GM21723 (cell line): Measurements from ENCODE around the gene COPG2.
"Not testable (repeated sequence)": the region's sequence is repeated elsewhere in the genome, so short reads cannot be mapped to it uniquely, and the experiment has no call there.

ENCODE experiments used
- ATAC-seq: cut with Tn5 transposase; IDR thresholded peaks from one replicate; pipeline ENCODE4 v1.9.1; 2021; ENCODE audit warnings: mild to moderate bottlenecking, moderate library complexity; ENCODE audit not compliant: unreplicated experiment

The COPG2 gene

DNA sequence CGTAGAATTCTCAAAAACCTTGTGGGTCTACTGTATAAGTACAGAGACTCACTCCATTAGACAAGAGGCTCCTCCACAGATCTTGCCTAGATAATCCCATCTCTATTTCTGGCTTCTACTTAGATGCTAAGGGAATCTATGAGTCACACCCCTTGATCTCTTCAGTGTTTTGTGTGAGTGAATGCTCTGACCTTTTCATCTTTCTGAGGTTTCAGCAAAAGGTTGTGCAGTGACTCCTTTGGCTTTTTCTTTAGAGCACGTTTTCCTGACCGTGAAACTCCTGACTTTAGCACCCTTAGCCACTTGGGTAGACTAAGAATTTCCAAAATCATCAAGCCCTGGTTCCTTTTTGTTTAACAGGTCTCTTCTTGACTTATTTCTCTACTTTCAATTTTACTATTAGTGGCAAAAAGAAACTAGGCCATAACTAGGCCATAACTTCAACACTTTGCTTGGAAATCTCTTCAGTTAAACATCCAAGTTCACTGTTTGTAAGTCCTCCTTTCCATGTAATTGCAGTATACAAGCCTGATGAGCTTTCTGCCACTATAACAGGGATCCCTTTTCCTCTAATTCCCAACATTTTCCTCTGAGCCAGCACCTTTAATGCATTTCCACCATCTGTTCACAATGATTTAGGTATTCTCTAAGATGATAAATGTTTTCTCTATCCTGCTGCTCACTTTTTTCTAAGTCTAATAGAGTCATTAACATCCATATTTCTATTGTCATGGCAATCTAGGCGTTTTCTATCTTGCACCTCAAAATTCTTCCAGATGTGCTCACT lies 19.4 kb downstream of the COPG2 start:
- peak; percentile 54 for ATAC-seq

DNA sequence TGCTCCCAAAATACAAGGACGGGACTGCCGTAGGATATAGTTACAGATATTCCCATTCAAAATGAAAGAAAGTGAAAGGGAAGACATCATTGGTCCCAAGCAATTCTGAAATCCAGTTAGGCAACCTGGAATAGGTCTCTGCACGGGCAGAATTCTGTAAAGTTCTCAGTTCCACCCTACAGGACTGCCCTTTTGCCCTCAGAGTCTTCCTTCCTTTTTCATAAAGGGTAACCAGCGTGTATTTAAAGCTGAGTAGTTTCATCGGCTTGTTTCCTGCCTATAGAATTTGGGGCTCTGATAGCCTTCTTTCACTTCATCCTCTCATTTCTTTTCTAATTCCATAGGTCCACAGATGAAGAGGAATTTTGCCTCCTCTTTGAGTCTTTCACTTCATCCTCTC lies 20.0 kb downstream of the COPG2 start:
- ATAC-seq = no peak

DNA sequence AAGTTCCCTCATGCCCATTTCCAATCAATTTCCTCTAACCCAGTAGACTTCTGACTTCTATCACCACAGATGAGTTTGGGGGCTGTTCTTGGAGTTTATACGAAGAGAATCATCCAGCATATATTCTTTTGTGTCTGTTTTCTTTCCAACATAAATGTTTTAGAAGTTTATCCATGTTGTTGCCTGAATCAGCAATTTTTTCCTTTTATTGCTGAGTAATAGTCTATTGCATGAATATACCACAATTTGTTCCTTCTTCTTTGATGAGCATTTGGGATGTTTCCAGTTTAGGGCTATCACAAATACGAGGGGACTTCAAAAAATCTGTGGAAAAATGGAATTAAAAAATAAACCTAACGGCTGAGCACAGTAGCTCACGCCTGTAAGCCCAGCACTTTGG lies 26.2 kb downstream of the COPG2 start:
- no peak for ATAC-seq

DNA sequence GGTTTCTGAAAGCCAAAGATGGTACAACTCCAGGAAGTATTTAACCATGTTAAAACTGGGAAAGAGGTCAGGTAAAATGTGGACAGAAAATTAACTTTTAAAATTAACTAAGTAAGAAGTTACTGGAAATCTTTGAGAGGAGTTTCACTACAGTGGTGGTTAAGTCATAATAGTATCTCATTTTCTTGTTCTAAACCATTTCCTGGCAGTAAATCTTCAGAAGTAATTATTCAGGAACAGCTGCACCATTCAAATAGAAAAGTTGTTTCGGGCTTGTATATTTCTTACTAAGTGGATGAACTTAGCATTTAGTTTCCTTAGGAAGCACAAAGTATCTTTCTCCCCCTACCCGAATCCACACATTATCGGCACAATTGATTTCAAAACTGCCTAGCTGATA lies 27.1 kb downstream of the COPG2 start:
- ATAC-seq = no peak

DNA sequence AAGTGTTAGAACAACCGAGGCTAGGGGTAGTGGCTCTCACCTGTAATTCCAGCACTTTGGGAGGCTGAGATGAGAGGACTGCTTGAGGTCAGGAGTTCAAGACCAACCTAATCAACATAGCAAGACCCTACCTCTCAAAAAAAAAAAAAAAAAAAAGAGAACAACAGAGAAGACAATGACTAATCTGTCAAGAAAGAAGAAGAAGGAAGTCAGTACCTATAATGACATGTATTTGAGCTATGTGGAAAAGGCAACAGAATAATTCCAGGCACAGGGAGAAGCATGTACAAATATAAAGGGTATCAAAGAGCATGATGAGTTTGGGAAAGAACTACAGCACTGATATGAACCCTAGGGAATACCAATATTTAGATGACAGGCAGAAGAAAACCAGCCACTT lies 27.5 kb downstream of the COPG2 start:
- no peak for ATAC-seq

- ATAC-seq = no peak
Measured at GRCh38 chr7:130639388-130639787, 29.2 kb downstream of the COPG2 start.

DNA sequence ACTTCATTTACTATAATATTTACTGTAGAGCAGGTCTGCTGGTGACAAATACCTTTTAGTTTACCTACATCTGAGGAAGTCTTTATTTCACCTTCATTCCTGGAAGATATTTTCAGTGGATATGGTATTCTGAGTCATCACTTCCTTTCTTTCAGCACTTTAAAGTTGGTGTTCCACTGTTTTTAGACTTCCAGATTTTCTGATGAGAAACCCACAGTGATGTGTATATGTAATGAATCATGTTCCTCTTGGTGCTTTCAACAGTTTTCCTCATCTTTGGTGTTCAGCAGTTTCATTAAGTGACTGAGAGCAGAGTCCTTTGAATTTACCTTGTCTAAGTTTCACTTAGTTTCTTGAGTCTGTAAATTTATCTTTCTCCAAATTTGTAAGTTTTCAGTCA lies 36.4 kb downstream of the COPG2 start:
- no peak for ATAC-seq

DNA sequence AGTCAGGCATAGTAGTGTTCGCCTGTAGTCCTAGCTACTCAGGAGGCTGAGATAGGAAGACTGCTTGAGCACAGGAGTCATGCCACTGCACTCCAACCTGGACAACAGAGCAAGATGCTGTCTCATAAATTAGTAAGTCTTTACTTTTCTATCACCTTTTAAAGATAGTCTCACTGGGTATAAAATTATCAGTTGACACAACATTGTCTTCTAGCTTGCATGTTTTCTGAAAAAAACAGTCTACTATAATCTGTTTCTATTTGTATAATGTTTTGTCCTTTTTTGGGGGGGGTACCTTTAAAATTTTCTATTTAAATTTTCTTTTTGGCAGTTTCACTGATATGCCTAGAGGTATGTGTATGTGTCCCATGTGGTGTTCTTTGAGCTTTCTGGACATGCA lies 39.6 kb downstream of the COPG2 start:
- ATAC-seq = no peak

- ATAC-seq = no peak
Measured at GRCh38 chr7:130627775-130628174, 40.8 kb downstream of the COPG2 start.

GRCh38 chr7:130622866-130623265 lies 45.7 kb downstream of the COPG2 start:
- no peak for ATAC-seq

DNA sequence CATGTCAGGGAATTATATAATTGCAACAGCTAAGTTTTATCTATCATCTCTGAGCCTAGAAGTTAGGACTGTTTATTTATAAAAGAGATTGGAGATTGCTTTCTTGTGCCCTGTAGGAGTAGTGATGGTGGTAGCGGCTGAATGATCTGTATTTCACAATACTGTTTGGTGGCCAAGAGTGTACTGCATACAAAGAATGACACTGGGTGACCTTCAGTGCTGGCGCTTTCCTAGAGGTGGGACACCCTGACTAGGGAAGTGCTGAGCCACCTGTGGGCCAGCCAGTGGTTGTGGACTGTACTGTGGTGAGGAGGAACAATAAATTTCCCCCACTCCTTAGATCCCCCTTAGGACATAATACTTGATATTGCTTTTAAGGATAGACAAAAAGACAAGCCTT lies 53.0 kb downstream of the COPG2 start:
- no peak for ATAC-seq

DNA sequence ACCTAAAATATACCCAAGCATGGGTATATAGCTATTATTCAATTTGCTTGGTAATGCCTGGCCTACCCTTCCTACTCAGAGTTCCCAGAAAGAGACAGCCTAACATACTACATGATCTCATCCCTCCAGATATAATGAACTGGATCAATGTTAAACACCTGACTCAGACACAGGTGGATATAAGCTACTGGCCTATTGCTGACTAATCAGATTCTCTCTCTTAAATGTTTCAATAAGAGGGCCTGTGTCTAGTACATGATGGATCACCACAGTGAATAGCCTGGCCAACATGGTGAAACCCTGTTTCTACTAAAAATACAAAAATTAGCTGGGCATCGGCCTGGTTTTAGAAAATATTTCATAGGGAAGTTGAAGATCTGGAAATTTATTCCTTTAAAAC lies 54.1 kb downstream of the COPG2 start:
- ATAC-seq = no peak

DNA sequence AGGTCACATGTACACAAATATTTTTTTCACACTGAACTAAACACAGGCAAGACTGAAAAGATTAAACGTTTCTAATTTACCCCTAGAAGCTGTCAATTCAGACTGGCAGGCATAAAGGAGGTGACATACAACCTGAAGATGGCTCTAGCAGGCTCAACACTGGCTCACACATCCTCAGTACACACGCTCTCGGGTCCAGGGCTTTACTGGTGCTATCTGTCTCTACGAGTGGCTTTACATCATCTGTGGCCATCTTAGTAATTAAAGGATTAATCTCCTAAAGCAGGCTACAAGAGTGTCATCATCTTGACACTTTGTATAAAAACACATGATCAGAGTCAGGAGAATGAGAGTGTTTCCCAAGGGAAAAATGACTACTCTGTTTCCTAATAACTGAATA lies 57.3 kb downstream of the COPG2 start:
- ATAC-seq = no peak

GRCh38 chr7:130607066-130607465 lies 61.5 kb downstream of the COPG2 start:
- not testable (repeated sequence) for ATAC-seq

DNA sequence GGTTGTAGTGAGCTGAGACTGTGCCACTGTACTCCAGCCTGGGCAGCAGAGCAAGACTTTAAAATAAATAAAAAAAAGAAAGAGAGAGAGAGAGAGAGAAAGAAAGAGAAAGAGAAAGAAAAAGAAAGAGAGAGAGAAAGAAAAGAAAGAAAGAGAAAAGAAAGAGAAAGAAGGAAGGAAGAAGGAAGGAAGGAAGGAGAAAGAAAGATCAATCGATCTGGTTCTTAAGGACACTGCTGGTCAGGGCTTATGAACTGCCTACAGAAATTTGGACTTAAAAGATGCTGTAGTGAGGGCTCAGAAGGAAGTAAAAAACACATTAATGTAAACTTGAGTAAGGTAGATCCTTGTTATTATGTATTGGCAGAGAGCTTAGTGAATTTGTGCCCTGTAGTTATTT lies 62.4 kb downstream of the COPG2 start:
- ATAC-seq = no peak

GRCh38 chr7:130598056-130598455 lies 70.5 kb downstream of the COPG2 start:
- no peak for ATAC-seq

DNA sequence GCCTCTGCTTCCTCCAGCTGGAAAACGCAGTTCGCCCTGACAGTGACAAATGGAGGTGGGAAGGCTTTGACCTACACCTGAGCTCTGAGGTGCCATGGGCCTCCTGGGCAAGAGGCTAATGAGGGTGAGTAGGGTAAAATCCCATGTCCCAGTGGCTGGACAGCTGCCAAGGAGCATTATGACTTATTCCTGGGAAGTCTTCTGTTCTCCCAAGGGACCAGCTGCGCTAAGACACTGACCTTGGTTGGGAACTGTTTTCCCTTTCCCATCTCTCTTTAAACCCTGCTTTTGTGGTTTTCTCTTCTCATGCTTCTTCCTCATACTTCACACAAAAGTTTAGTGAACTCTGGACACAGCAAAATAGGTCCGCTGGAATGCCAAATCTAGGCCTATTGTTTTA lies 72.6 kb downstream of the COPG2 start:
- ATAC-seq = no peak

DNA sequence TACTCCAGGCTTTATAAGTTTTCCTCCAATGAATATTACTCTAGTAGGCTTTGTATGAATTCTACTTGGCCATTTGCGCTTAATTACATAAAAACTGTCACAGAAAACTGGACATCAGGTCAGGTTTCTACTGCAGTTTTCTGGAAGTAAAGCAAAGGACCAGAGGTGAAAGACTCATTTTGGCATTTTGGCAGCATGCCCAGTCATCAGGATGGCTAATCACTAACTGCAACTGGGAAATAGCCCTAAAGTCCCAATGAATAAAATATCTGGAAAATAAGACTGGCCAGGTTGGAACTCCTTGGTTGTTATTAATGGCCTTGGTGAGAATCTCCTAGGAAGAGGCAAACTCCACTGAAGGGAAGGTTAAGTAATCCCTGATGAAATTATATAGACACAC lies 75.5 kb downstream of the COPG2 start:
- ATAC-seq = no peak

DNA sequence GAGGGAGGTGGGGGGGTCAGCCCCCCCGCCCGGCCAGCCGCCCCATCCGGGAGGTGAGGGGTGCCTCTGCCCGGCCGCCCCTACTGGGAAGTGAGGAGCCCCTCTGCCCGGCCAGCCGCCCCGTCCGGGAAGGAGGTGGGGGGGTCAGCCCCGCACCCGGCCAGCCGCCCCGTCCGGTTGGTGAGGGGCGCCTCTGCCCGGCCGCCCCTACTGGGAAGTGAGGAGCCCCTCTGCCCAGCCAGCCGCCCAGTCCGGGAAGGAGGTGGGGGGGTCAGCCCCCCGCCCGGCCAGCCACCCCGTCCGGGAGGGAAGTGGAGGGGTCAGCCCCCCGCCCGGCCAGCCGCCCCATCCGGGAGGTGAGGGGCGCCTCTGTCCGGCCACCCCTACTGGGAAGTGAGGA lies 77.1 kb downstream of the COPG2 start:
- not testable (repeated sequence) for ATAC-seq

DNA sequence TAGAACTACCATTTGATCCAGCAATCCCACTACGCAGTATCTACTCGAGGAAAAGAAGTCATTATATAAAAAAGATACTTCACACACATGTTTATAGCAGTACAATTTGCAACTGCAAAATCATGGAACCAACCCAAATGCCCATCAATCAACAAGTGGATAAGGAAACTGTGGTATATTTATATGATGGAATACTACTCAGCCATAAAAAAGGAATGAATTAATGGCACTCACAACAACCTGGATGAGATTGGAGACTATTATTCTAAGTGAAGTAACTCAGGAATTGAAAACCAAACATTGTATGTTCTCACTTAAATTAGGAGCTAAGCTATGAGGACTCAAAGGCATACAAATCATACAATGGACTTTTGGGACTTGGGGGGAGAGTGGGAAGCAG lies 82.6 kb downstream of the COPG2 start:
- not testable (repeated sequence) for ATAC-seq

DNA sequence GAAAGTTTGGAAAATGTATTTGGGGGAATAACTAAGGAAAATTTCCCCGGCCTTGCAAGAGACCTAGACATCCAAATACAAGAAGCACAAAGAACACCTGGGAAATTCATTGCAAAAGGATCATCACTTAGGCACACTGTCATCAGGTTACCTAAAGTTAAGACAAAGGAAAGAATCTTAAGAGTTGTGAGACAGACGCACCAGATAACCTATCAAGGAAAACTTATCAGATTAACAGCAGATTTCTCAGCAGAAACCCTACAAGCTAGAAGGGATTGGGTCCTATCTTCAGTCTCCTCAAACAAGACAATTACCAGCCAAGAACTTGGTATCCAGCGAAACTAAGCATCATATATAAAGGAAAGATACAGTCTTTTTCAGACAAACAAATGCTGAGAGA lies 93.4 kb downstream of the COPG2 start:
- ATAC-seq = not testable (repeated sequence)

DNA sequence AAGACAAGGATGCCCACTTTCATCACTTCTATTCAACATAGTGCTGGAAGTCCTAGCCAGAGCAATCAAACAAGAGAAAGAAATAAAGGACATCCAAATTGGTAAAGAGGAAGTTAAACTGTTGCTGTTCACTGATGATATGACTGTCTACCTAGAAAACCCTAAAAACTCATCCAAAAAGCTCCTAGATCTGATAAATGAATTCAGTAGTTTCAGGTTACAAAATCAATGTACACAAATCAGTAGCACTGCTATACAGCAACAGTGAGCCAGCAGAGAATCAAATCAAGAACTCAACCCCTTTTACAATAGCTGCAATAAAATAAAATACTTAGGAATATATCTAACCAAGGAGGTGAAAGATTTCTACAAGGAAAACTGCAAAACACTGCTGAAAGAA lies 98.4 kb downstream of the COPG2 start:
- not testable (repeated sequence) for ATAC-seq

DNA sequence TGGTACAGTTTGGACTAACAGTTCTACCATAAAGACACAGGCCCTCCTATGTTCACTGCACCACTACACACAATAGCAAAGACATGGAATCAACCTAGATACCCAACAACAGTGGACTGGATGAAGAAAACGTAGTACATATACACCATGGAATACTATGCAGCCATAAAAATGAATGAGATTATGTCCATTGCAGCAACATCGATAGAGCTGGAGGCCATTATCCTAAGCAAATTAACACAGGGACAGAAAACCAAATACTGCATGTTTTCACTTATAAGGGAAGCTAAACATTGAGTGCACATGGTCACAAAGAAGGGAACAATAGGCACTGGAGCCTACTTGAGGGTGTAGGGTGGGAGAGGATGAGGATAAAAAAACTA lies 101.7 kb downstream of the COPG2 start:
- ATAC-seq = no peak
